GM10266 (cell line): ENCODE results near the gene SLC39A13.

ENCODE experiments used
- DNase-seq: peaks from one replicate; pipeline ENCODE4 v3.0.0; 2012; ENCODE audit errors: extremely low spot score
- CTCF ChIP-seq: IDR thresholded peaks from 2 replicates; pipeline ENCODE4 v1.5.1; 2012; ENCODE audit warnings: mild to moderate bottlenecking, low read depth; ENCODE audit not compliant: control insufficient read depth, insufficient read depth; ENCODE audit errors: missing control alignments

SLC39A13 gene

GRCh38 chr11:47413351-47413750 is 5.0 kb downstream of the SLC39A13 start:
- TF ChIP-seq CTCF = no peak
- no peak for DNase-seq

- TF ChIP-seq CTCF = no peak
- DNase-seq = no peak
Measured at GRCh38 chr11:47413908-47414684, 5.7 kb downstream of the SLC39A13 start.

- no peak for DNase-seq
- no peak for TF ChIP-seq CTCF
Measured at GRCh38 chr11:47414685-47415070, 6.3 kb downstream of the SLC39A13 start.

GRCh38 chr11:47415091-47415854 is 6.9 kb downstream of the SLC39A13 start:
- no peak for TF ChIP-seq CTCF
- DNase-seq = no peak

GRCh38 chr11:47415949-47416472 is 7.6 kb downstream of the SLC39A13 start:
- DNase-seq = no peak

GRCh38 chr11:47417712-47418111 is 9.3 kb downstream of the SLC39A13 start:
- TF ChIP-seq CTCF = no peak
- DNase-seq = no peak

More at GRCh38 chr11:47415949-47416472, 7.6 kb downstream of the SLC39A13 start:
- TF ChIP-seq CTCF = no peak

- TF ChIP-seq CTCF = no peak
- DNase-seq = no peak
Measured at GRCh38 chr11:47418454-47419259, 10.3 kb downstream of the SLC39A13 start.
